ENCODE results near the gene SIK1. TPM values are rescaled to one million over a fixed set of nuclear protein-coding genes. Genes with fewer than 3 reads are reported as not detected.
"Not testable (repeated sequence)": the region's sequence is repeated elsewhere in the genome, so short reads cannot be mapped to it uniquely, and the experiment has no call there.

Gene SIK1
- total RNA-seq, 2 experiments from 2014 or later: 5.5 to 8.8 TPM

DNA sequence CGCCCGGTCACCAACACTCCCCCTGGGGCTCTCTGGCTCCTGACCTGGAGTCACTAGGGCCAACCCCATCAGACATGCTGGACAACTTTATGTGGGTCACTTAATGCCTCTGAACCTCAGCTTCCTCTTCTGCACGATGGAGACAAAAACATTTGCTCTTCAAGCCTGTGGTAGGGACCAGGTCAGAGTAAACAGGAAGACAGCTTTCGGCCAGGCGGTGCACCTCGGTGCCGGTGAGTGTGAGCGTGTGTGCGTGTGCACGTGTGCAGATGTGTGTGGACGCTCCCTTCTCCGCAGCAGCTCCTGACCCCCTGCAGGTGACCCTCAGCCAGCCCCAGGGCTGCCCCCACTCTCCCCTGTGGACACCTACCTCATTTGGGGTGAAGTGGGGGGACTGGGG lies 28.4 kb downstream of the SIK1 start:
- POLR2A ChIA-PET, CTCF ChIA-PET: not testable (repeated sequence)

DNA sequence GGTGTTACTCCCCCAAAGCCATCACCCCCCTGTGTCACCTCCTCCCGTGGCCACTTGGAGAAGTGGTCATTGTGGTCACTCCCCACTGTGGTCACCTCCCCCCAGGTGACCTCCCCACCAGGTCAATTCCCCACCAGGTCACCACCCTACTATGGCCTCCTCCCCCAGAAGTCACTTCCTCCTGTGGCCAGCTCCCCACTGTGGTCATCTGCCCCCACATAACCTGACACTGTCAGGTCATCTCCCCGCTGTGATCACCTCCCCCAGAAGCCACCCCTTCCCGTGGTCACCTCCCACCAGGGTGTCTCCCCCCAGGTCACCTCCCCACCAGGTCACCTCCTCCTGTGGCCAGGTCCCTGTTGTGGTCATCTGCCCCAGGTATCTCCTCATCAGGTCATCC lies 28.9 kb downstream of the SIK1 start:
- POLR2A ChIA-PET, CTCF ChIA-PET: not testable (repeated sequence)

DNA sequence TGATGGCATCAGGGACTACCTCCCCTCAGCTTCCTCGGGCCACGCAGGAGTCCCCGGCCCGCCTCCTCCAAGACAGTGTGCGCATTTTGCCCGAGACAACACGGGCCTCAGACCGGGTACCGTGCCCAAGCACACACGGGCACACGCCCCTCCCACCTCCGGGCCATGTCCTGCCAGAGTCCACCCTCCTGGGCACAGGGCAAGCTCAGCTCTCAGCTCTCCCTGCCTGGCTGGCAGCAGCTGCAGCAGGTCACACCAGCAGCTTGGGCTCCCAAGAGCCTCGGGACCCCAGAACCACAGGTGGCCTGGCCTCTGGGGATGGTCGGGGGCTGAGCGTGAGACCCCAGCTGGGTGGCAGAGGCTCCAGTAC lies 29.5 kb downstream of the SIK1 start:
- CTCF ChIA-PET: not testable (repeated sequence)

DNA sequence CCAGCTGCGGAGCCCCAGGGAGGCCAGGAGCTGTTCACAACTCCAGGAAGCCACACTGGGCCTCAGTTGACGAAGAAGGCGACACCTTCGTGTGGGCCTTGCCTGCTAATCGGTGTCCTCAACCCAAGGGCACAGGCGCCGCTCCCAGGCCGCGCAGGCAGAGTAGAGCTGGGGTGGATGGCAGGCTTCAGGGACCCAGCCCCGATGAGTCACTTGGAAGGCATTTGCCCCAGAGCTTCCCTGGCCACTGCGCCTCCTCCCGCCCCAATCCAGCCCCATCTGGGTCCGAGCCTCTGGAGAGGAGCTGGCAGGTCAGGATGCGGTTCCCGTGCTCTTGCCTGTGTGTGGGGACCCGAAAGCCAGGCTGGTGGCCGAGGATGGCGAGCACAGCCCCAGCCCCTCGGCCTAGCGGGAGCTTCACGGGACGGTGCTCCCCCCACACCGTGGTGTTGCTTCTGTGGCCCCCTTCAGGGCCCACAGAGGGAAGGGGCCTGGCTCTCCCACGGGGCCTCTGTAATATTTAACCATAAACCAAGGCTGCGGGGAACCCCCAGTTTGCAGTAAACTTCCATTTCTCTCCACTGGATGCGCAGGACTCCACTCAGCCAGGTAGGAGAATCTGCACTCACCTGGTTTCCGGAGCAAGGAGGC lies 30.0 kb downstream of the SIK1 start:
- CTCF ChIA-PET, POLR2A ChIA-PET: not testable (repeated sequence)

More for the DNA sequence above, 29.5 kb downstream of the SIK1 start:
- POLR2A ChIA-PET: not testable (repeated sequence)

DNA sequence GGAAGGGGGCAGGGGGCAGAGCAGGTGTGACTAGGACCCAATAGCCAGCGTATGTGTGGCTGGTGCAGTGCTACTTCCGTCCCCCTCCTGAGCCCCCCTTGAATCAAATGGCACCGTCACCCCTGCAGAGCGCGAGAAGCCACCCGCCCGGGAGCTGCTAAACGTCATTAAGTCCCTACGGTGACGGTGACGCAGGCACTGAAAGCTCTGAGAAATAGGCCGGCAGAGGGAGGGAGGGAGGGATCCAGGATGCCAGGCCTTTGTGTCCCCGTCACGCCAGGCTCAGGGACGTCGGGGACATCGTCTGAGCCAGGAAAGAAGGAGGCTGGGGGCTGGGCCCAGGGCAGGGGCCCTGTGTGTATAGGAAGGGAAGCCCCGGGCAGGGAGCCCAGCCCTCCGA lies 43.6 kb downstream of the SIK1 start:
- POLR2A ChIA-PET, CTCF ChIA-PET: not testable (repeated sequence)

DNA sequence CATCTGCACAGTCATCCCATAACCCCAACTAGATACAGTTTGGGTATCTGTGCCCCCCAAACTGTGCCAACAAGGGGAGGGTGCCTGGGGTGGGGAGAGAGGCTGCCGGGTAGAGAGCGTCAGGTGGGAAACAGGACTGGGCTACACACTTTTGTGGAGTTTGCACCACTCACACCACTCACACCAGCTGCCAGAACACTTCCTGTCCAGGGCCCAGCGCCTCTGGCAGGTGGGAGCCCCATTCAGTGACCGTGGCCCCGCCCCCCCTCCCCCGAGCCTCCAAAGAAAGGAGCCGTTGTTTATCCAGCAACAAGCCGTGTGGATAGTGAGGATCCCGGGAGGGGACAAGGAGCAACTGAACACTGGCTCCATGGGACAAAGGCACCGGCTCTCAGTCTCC lies 44.0 kb downstream of the SIK1 start:
- POLR2A ChIA-PET, CTCF ChIA-PET: not testable (repeated sequence)

DNA sequence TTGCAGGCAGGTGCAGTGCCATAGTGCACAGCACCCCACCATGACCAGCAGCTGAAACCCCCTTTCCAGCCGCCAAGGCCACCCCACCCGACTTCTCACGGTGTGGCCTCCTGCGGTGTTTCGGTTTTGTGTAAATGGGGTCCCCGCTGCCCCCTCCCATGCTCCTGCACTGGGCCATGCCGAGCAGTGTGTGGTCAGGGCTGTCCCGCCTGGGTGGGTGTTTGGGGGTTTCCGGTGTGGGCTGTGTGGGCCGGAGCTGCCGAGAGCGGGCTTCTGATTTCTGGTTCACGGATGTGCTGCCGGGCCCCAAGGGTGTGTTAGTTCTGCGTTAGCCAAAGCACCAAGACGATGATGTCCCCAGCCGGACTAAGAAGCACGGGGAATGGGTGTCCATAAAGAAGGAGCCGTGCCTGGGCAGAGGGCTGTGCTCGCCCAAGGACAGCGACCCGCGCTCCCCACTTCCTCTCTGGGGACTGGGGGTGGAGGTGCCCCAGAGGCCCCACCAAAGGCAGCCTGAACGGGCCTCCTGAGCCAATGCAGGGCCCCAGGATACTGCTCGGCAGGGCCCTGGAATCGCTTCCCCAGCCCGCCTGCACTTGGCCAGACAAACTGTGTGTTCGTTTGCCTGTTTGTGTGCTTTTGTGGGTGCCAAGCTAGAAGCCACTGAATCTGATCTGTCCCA lies 45.9 kb downstream of the SIK1 start:
- POLR2A ChIA-PET: not testable (repeated sequence)

DNA sequence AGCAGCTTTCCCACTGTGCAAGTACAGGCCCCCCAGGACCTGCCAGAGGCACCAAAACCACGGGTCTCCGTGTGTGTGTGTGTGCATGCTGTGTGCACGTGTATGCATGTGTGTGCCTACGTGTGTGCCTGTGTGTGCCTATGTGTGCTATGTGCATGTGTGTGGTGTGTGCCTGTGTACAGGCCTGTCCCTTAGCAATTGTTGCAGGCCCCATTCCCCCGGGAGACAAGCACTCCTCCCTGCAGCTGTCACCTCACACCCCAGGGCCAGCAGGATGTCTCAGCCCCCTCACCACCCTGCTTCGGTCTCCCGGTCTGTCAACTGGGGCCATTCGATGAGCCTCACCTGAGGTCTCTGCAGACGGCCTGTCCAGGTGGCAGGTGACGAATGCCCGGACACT lies 46.6 kb downstream of the SIK1 start:
- POLR2A ChIA-PET: not testable (repeated sequence)

More for the DNA sequence above, 45.9 kb downstream of the SIK1 start:
- CTCF ChIA-PET: not testable (repeated sequence)

DNA sequence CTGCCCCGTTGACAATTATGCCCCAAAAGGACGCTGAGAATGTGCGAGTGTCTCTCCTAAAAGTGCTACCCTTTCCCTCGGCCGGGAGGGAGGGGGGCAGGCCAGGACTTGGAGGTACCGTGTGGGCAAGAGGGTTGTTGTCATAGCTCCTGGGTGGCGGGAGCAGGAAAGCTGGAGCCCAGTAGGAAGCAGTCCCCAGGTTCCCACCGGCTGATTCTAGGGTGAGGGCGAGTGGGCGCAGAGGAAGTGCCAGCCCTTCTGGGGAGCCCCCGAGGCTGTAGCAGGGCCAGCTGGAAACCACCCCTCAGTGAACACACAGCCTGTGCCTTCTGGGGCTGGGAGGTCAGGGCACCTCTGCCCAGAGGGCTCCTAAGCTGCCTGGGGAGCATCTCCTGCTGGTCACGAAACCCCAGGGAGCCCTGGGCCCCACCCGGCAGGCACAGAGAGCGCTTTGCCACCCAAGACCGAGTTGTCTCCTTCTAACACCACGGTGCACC lies 47.3 kb downstream of the SIK1 start:
- CTCF ChIA-PET, POLR2A ChIA-PET: not testable (repeated sequence)

More for the DNA sequence above, 46.6 kb downstream of the SIK1 start:
- CTCF ChIA-PET: not testable (repeated sequence)

DNA sequence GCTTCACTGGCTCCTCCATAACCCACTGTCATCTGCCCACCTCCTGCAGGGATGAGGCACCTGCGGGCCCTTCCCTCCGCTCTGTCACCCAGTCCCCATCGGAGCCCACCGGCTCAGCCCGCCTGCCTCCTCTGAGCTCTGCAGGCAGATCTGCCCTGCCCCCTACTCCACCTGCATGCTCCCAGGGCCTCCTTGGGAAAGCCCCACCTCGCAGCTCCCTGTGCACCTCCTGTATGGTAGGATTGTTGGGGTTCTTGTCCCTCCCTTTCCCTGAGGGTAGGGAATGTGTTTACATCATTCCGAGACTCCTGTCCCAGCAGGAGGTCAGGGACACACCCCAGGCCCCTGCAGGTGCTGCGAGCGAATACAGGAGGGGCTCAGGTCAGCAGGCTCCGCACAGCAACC lies 50.5 kb downstream of the SIK1 start:
- POLR2A ChIA-PET: no interaction called here

DNA sequence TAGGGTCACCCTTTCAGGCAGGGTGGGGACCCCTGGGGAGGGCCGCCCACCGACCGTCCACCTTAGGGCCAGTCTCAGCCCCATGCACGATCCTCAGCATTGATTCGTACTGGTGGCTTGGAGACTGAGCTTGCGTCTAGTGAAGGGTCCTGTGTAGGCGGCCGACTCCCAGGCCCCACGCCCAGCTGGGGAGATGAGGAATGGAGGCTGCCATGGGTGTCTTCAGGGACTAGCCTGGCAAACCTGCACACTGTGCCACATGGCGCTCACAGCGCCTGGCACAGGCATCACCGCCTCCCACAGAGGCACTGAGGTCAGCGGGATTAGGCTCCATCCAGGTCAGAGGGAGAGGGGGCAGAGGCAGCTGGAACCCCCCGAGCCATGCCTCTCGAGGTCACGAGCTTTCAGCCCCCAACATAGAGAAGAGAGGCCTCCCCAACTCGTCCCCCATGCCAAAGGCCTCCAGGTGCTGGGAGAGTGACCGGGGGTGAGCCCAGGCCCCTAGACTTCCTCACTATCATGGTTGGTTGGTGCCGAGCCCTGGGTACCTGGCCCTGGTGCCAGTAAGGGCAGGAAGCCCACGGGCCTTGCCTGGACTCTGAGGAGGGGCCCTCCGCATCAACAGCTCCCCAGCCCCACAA lies 51.0 kb downstream of the SIK1 start:
- ChIA-PET POLR2A (no interaction called here), CTCF (no interaction called here)

More for the DNA sequence above, 50.5 kb downstream of the SIK1 start:
- CTCF ChIA-PET: no interaction called here

DNA sequence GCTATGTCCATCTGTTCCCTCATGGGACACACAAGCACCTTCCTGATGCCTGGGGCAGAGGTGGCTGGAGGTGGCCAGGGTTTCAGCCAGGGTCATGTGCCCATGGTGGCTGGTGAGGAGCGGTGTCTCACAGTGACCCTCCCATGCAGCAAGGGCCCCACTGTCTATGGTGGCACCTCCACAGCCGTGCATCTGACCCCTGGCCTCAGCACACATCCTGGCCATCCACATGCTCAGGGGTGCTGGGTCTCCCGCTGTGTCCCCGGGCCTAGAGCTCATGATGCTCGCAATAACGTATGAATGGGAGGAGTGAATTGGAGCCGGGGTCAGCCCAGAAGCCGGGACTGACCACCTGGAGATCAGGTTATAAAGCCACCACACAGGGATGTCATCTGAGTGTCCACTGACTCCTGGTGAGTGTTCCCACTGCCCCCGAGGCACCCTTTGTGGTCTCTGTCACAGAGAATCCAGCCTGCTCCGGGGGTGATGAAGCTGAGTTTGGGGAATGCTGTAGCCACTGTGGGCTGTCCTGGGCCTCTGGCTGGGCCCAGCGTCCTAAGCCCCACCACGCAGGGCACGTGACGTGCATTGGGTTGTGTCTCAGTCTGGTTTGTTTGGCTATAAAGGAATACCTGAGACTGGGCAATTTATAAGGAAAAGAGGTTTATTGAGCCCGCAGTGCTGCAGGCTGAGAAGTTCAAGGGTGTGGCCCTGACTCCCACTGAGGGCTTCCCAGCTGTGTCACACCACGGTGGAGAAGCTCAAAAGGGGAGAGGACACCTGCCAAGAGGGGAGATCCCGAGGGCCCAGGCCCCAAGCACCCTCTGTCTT lies 51.7 kb downstream of the SIK1 start:
- POLR2A ChIA-PET: no interaction called here
- CTCF ChIA-PET: no interaction called here

DNA sequence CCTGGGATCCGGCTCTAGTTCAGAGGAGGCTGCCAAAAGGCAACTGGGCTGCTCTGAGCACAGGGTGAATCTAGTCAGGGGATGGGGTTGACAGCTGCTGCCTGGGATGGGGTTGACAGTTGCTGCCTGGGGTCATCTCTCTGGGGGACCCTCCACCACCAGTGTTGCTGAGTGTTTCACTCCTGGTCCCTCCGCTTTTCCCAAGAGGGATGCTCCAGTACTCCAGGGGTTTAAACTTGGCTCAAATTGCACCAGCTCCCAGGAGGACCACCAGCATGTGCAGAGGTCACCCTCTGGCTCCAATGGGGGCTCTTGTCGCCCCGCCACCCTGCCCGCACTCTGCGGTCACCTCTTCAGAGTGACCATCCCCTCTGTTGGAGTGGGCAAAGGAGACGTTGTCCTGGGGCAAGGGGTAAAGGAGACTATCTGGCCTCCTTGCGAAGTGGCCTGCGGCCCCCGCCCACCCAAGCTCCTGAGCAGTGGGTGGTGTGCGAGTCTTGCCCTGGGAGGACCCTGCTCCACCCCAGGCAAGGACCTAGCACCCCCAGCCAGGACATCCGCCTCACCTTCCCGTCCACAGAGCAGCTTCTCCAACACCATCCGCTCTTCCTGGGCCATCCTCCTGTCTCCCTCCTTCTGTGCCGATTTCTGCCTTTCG lies 52.6 kb downstream of the SIK1 start:
- CTCF ChIA-PET: no interaction called here

DNA sequence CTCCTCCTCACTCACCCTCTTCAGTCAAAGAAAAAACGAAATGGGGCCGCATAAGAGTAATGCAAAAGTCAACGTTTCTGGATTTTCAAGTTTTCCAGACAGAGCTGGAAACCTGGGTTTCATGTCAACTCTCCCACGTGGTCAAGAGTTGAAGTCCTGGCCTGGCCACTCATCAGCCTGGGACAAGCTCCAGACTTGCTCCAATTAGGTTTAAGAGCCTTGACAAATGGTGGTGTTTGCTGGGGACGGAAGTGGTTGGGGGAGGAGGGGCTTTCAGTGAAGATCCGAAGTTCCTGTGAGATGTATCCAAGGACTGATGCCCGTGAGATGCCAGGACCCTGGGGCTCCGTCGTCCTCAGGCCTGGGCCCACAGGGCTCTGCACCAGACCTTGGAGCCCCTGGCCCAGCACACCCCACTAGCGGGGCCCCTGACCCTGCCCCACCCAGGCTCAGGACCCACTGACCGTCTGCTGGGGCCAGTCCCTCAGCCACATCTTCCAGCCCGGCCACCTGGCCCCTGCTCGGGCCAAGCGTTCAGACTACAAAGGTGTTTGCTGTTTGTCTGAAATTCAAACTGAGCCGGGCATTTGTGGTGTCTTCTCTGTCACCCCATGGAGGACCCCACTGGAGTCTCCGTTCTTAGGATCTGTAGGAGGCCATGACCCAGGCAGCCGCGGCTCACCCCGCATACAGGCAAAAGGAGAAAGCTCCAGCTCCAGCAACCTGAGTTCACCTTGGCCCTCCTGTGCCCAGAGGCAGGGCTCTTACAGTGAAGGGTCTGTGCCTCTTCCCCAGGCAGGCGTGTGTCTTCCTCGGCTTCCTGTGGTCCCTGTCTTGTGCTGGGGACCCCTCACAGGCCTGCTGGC lies 53.3 kb downstream of the SIK1 start:
- ChIA-PET CTCF (no interaction called here), POLR2A (no interaction called here)

More for the DNA sequence above, 52.6 kb downstream of the SIK1 start:
- POLR2A ChIA-PET: no interaction called here

DNA sequence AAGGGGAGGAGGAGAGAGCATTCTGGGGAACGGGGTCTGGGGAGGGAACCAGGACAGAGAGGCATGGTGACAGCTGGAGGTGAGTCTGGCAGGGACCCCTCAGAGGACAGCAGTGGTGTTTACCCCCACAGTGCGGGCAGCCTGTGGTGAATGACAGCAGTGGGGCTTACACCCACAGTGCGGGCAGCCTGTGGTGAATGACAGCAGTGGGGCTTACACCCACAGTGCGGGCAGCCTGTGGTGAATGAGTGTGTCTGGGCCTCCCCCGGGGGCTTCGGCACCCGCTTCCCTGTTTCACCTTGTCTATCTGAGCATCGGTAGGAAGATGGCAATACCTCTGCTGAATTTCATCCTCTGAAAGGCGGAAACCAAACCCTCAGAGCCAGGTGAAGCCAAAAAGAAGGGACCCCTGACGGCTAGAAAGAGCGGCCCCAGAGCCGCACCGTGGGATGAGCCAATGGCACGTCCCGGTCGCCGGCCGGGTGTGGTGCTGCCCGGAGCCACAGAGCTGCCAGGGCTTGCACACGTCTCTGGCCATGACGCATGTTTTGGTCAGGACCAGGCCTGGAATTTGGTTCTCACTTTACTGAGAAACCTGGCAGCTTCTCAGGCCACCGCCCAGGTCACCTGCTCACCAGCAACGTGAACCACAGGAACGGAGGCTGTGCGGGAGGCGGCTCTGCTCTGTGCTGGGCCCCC lies 54.1 kb downstream of the SIK1 start:
- ChIA-PET POLR2A (no interaction called here), CTCF (no interaction called here)

DNA sequence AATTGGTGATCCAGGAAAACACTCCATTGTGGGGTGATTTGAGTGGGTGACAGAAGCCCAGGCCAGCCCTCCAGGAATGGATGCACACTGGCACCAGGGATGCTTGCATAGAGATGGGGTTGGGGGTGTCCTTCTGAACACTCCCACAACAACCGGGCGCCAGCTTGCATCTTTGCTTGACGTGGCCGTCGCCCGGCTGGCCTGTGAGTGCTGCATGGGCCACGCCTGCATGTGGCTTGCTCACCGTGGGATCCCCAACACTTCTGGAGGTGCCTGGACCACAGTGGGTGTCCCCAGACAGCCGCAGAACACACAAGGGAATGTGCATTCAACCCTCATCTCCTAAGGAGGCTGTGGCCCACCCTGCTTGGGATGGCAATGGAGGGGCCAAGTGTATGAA lies 55.1 kb downstream of the SIK1 start:
- POLR2A ChIA-PET: no interaction called here
- CTCF ChIA-PET: no interaction called here

DNA sequence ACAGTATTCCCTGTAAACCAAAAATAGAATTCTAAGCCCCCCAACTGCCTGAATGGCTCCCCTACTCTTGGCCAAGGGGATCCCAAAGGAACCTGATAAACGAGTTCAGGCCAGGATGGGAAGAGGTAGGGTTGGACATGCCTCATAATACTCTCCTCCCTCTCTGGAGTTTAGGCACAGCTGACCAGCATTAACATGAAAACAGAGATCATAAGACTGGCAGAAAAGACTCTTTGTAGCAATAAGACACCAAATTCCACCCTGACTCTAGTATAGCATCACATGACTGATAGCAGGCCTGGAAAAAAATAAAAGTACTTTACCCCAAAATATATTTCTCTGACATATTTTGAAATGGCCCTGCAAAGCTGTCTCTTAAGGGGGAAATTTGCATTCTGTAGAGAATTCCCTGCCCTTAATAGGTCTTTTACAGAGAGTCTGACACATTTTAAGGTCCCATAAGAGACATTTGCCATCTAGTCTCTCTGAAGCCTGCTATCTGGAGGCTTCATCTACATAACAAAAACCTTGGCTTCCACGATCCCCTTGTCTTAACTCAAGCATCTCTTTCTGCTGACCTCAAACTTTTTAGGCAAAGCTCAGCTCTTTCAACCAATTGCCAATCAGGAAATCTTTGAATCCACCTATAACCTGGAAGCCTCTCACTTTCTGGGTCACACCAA lies 55.9 kb downstream of the SIK1 start:
- ChIA-PET CTCF (no interaction called here), POLR2A (no interaction called here)

DNA sequence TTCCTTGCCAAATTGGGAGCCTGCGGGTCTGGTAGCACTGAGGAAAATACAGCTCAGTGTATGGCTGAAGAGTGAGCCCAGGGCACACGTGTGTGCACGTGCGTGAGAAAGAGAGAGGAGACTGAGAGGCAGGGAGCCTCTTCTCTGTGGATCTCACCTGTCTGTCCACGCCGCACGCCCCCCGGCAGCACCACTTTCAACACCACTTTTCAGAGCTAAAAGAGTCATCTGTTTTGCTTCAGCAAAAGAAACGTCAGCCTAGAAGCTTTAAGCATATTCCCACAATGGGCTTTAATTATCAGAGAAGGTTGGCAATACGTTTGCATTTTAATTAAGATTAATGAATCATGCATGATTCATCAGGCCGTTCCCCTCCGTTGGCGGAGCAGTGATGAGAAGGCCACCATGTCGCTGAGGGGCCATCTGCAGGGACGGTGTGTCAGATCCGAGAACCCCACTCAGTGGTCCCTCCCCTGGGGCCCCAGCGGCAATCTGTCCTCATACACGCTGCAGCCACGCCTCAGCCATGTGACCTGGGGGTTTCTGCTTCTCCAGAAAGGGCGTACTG lies 56.8 kb downstream of the SIK1 start:
- ChIA-PET POLR2A (no interaction called here), CTCF (no interaction called here)
